GM12874 (cell line): ENCODE results near the gene TBC1D9.

Experiments used
- CTCF ChIP-seq: IDR thresholded peaks from 2 replicates; pipeline ENCODE4 v1.5.1; 2011; ENCODE audit warnings: low read depth, mild to moderate bottlenecking, control low read depth, low read length, moderate library complexity; ENCODE audit not compliant: insufficient read depth

Gene TBC1D9

GRCh38 chr4:140672416-140672815 lies 83.8 kb downstream of the TBC1D9 start:
- no peak for TF ChIP-seq CTCF

- TF ChIP-seq CTCF: no peak
Observed at GRCh38 chr4:140668111-140668510, 88.1 kb downstream of the TBC1D9 start.

GRCh38 chr4:140666889-140667614 lies 89.1 kb downstream of the TBC1D9 start:
- TF ChIP-seq CTCF: no peak

GRCh38 chr4:140662082-140662869 lies 93.9 kb downstream of the TBC1D9 start:
- TF ChIP-seq CTCF: no peak

- no peak for TF ChIP-seq CTCF
Observed at GRCh38 chr4:140661550-140661949, 94.6 kb downstream of the TBC1D9 start.

GRCh38 chr4:140659943-140660700 lies 96.1 kb downstream of the TBC1D9 start:
- no peak for TF ChIP-seq CTCF

GRCh38 chr4:140654495-140654814 lies 101.7 kb downstream of the TBC1D9 start:
- TF ChIP-seq CTCF: no peak
